Activated CD8-positive, alpha-beta T cell treated with anti-CD3 and anti-CD28 coated beads, Interleukin-2, amount 10 ng/mL, durations not matched to agents 7 days and 5 days (primary cell): Measurements from ENCODE around the gene OOSP2. TPM values are rescaled to one million over a fixed set of nuclear protein-coding genes. Genes with fewer than 3 reads are reported as not detected.

Experiments
- ATAC-seq: fragments of 150-1000 bp; cut with Tn5 transposase; one replicate; pipeline ENCODE4 v1.10.0; 2021; ENCODE audit warnings: moderate library complexity
- CTCF ChIA-PET: fragments of 350-600 bp; sonication (Branson Sonifier 250); formaldehyde crosslinking; loops from one replicate; lab custom pipeline; 2021; ENCODE audit warnings: antibody characterized with exemption; lab: Charles Lee
- POLR2A ChIA-PET: fragments of 350-600 bp; sonication (Branson Sonifier 250); formaldehyde crosslinking; loops from one replicate; lab custom pipeline; 2021; ENCODE audit warnings: antibody characterized with exemption; lab: Charles Lee
- DNase-seq: peaks from one replicate; pipeline ENCODE4 v3.0.0-alpha.2; 2020
- H3K27ac Mint-ChIP-seq: one replicate; pipeline ENCODE4 v1.8.0; 2021; ENCODE audit warnings: mild to moderate bottlenecking, mixed read lengths
- H3K27me3 Mint-ChIP-seq: one replicate; pipeline ENCODE4 v1.8.0; 2021; ENCODE audit warnings: low read depth, mixed read lengths
- H3K36me3 Mint-ChIP-seq: one replicate; pipeline ENCODE4 v1.8.0; 2021; ENCODE audit warnings: low read depth, mixed read lengths
- H3K4me1 Mint-ChIP-seq: one replicate; pipeline ENCODE4 v1.8.0; 2021; ENCODE audit warnings: low read depth, mixed read lengths
- H3K4me3 Mint-ChIP-seq: one replicate; pipeline ENCODE4 v1.8.0; 2021; ENCODE audit warnings: mild to moderate bottlenecking, mixed read lengths
- H3K9me3 Mint-ChIP-seq: one replicate; pipeline ENCODE4 v1.8.0; 2022; ENCODE audit warnings: mixed read lengths; ENCODE audit not compliant: insufficient read depth
- total RNA-seq, 2 experiments: library from RNA; stranded (reverse); gene quantifications; one replicate each; pipeline ENCODE4 v1.2.3, GENCODE V29; 2021

The OOSP2 gene
- total RNA-seq, 2 experiments from 2014 or later = not detected

DNA sequence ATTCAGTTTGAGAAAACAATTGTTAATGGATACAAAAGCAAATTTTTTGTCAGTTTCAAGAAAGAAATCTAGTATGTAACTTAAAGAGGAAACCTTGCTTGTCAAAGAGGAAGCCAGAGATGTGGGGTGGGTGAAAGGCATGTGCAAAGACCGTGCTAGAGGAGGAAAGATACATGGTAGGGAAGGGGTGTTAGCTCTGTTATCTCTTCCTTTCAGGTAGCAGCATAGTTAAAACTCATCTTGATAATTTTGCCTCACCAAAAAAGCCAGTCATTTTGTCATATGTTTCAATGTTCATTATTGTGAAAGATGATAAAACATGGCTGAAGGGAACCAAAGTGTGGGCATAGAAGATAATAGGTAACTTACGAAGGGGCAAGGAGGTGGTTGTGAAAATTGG is 45.7 kb downstream of the OOSP2 start:
- CTCF ChIA-PET = no interaction called here
- Mint-ChIP-seq H3K27ac (no peak overlapping the region), H3K36me3 (no peaks in the 10 kb centered on the region), H3K9me3 (no peaks in the 10 kb centered on the region), H3K27me3 (peaks cover 7% of the 10 kb centered on the region), H3K4me3 (no peak overlapping the region), H3K4me1 (no peaks in the 10 kb centered on the region)
- DNase-seq (no peak), ATAC-seq (no peak)
- POLR2A ChIA-PET = no interaction called here

DNA sequence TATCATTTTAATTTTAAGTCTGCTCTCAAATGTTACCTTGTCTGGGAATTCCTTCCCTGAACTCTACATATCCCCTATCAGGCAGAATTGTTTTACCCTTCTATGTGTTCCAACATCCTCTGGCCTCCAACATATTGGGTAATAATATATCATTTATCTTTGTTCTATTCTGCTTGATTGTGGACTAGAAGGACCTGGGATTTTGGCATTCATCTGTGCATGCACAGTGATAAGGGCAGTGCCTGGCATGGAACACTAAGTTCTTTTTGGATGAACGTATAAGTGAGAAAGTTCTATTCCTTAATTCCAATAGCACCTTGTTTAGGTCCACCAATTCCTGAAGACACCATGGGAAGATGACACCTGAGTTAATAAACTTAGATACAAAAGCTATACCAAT is 47.0 kb downstream of the OOSP2 start:
- ChIA-PET POLR2A (no interaction called here), CTCF (no interaction called here)
- ATAC-seq (no peak), DNase-seq (no peak)
- no peaks in the 10 kb centered on the region for H3K4me1 Mint-ChIP-seq
- H3K4me3 Mint-ChIP-seq = no peak overlapping the region
- H3K36me3 Mint-ChIP-seq = no peaks in the 10 kb centered on the region
- H3K9me3 Mint-ChIP-seq = no peaks in the 10 kb centered on the region
- H3K27ac Mint-ChIP-seq = no peak overlapping the region
- H3K27me3 Mint-ChIP-seq = peaks cover 7% of the 10 kb centered on the region

DNA sequence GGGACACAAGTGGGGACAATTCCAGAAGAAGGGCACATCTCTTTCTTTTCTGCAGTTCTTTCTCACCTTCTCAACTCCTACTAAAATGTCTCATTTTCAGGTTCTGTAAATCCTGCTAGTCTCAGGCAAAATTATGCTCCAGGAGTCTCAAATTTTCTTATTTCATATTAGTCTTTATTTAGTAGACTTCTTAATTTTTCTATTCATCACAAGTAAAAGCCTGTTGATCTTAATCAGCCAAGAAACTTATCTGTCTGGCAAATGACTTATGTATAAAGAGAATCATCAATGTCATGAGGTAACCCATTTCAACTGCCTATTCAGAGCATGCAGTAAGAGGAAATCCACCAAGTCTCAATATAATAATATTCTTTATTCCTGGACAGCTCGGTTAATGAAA is 48.2 kb downstream of the OOSP2 start, which contains the start of gene MS4A2:
Gene MS4A2 (plus strand): TSS at position 301 of the 400 bp plus-strand sequence. CDS start 102 bp downstream, outside the sequence.
- no peaks in the 10 kb centered on the region for H3K9me3 Mint-ChIP-seq

DNA sequence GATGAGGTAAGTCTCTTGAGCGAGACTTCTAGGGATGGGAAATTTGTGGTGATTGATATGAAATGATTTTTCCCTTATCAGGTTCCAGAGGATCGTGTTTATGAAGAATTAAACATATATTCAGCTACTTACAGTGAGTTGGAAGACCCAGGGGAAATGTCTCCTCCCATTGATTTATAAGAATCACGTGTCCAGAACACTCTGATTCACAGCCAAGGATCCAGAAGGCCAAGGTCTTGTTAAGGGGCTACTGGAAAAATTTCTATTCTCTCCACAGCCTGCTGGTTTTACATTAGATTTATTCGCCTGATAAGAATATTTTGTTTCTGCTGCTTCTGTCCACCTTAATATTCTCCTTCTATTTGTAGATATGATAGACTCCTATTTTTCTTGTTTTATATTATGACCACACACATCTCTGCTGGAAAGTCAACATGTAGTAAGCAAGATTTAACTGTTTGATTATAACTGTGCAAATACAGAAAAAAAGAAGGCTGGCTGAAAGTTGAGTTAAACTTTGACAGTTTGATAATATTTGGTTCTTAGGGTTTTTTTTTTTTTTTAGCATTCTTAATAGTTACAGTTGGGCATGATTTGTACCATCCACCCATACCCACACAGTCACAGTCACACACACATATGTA is 55.4 kb downstream of the OOSP2 start:
- no peaks in the 10 kb centered on the region for H3K27me3 Mint-ChIP-seq
- H3K36me3 Mint-ChIP-seq = no peaks in the 10 kb centered on the region
- H3K4me3 Mint-ChIP-seq = no peak overlapping the region
- DNase-seq (no peak), ATAC-seq (no peak)
- no peak overlapping the region for H3K27ac Mint-ChIP-seq
- no peaks in the 10 kb centered on the region for H3K4me1 Mint-ChIP-seq
- ChIA-PET CTCF (no interaction called here), POLR2A (no interaction called here)
- no peaks in the 10 kb centered on the region for H3K9me3 Mint-ChIP-seq

More for the DNA sequence above, 48.2 kb downstream of the OOSP2 start, which contains the start of gene MS4A2:
- POLR2A ChIA-PET = no interaction called here
- CTCF ChIA-PET = interaction anchor here (0.6 kb wide), 1 partner anchor 790 kb away, joined by 3 read pairs; no protein-coding TSS in a partner anchor
- DNase-seq = no peak
- Mint-ChIP-seq H3K36me3 (no peaks in the 10 kb centered on the region), H3K27me3 (peaks cover 7% of the 10 kb centered on the region), H3K4me1 (no peaks in the 10 kb centered on the region), H3K27ac (no peak within 1 kb of the TSS), H3K4me3 (no peak within 1 kb of the TSS)
- ATAC-seq = no peak

DNA sequence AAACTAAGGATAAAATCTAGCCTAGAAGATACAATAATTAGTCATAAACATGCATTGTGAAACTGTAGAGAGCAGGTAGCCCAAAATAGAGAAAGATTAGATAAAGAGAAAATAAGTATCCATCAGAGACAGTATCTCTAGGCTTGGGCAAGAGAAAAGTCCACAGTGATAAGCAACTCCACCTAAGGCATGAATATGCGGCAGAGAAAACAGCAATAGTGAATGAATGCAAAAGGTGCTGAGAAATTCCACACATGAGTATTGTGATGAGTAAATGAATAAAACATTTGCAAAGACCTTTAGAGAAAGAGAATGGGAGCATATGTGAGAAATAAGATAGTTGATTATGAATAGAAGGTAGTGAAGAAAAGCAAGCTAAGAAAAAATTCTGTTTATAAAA is 57.0 kb downstream of the OOSP2 start:
- no peaks in the 10 kb centered on the region for H3K4me1 Mint-ChIP-seq
- no peaks in the 10 kb centered on the region for H3K36me3 Mint-ChIP-seq
- no peak overlapping the region for H3K27ac Mint-ChIP-seq
- ChIA-PET POLR2A (no interaction called here), CTCF (no interaction called here)
- DNase-seq (no peak), ATAC-seq (no peak)
- no peaks in the 10 kb centered on the region for H3K9me3 Mint-ChIP-seq
- no peaks in the 10 kb centered on the region for H3K27me3 Mint-ChIP-seq
- no peak overlapping the region for H3K4me3 Mint-ChIP-seq

Other genes starting within 250 kb of the OOSP2 start
- 10 to 100 TPM; 85.7 to 86.0 TPM for gene MRPL16, start 229.6 kb upstream of the OOSP2 start, total RNA-seq
- not detected for gene CBLIF, start 194.9 kb upstream of the OOSP2 start, total RNA-seq
- not detected for gene TCN1, start 173.9 kb upstream of the OOSP2 start, total RNA-seq
- gene OOSP3, start 161.6 kb upstream of the OOSP2 start, total RNA-seq = under 1 TPM in 1 of 2 experiments, not detected in 1; 0.29 TPM
- gene OOSP1, start 102.0 kb upstream of the OOSP2 start, total RNA-seq = not detected
- not detected for gene OOSP4A, start 76.4 kb upstream of the OOSP2 start, total RNA-seq
- gene OOSP4B, start 23.2 kb upstream of the OOSP2 start, total RNA-seq = not detected
- not detected for gene MS4A3, start 16.3 kb downstream of the OOSP2 start, total RNA-seq
- gene MS4A2, start 48.3 kb downstream of the OOSP2 start, total RNA-seq = not detected
- gene MS4A6A, start 142.7 kb downstream of the OOSP2 start, total RNA-seq = not detected
- not detected for gene MS4A4E, start 202.7 kb downstream of the OOSP2 start, total RNA-seq
- gene MS4A4A, start 240.3 kb downstream of the OOSP2 start, total RNA-seq = not detected